HepG2 (cell line): ENCODE data around the gene PEX14. TPM values are rescaled to one million over a fixed set of nuclear protein-coding genes. Genes with fewer than 3 reads are reported as not detected.

Experiments
- ATAC-seq: fragments of 200-7000 bp; cut with Tn5 transposase; 3 replicates; pipeline ENCODE4 v1.9.1; 2020; ENCODE audit warnings: mild to moderate bottlenecking, moderate library complexity
- BruUV-seq: library from RNA; stranded (reverse); fragments of 400-500 nt; replicated peaks from 2 replicates; lab custom pipeline; 2021; lab: Mats Ljungman, UMichigan
- CTCF ChIA-PET: fragments of 300-600 bp; formaldehyde crosslinking; extraction: SDS; loops from one replicate; lab custom pipeline; 2021; ENCODE audit warnings: low total read pairs, inconsistent platforms, low intra/inter-chr PET ratio; lab: Yijun Ruan, JAX
- POLR2A ChIA-PET: fragments of 350-600 bp; sonication (Branson Sonifier 250); formaldehyde crosslinking; loops from one replicate; lab custom pipeline; 2020; ENCODE audit warnings: antibody characterized with exemption, inconsistent platforms; lab: Yijun Ruan, JAX
- DNase-seq: peaks from one replicate; pipeline ENCODE4 v3.0.0-alpha.2; 2015; ENCODE audit warnings: low spot score
- FAIRE-seq: peaks from 3 replicates; lab custom pipeline; 2011; peaks lifted over from hg19 to GRCh38; lab: Jason Lieb, UNC
- H2AFZ ChIP-seq: one replicate; pipeline ENCODE4 v1.6.1; 2011; ENCODE audit warnings: low read length, inconsistent platforms
- H3K27ac ChIP-seq: fragments of 300-600 bp; 3 replicates; pipeline ENCODE4 v1.8.0; 2011; ENCODE audit warnings: mixed run types, mild to moderate bottlenecking, mixed read lengths, low read length, inconsistent platforms; ENCODE audit not compliant: insufficient read depth; ENCODE audit errors: extremely low read length
- H3K27me3 ChIP-seq, 2 experiments: fragments of 200-600 bp in 1 of 2; 2 replicates in 1 of 2; 3 replicates in 1 of 2; pipeline versions ENCODE4 v1.6.0 to v1.8.0; 2011; ENCODE audit warnings: low read length in 2 of 2, mild to moderate bottlenecking in 2 of 2, moderate library complexity in 2 of 2, inconsistent platforms in 1 of 2; ENCODE audit not compliant: insufficient read depth in 2 of 2, control insufficient read depth in 1 of 2
- H3K36me3 ChIP-seq, 2 experiments: fragments of 200-600 bp in 1 of 2; replicated peaks in 1 of 2; 2 replicates in 1 of 2; 3 replicates in 1 of 2; pipeline versions ENCODE4 v1.5.1 to v1.8.0; 2011; ENCODE audit warnings: low read length in 2 of 2, inconsistent platforms in 1 of 2; ENCODE audit not compliant: insufficient read depth in 2 of 2, control insufficient read depth in 1 of 2
- H3K4me1 ChIP-seq: 2 replicates; pipeline ENCODE4 v1.5.1; 2012; ENCODE audit warnings: low read length, inconsistent platforms; ENCODE audit not compliant: insufficient read depth
- H3K4me2 ChIP-seq: 2 replicates; pipeline ENCODE4 v1.6.0; 2011; ENCODE audit warnings: low read depth, low read length, inconsistent platforms
- H3K4me3 ChIP-seq, 3 experiments: fragments of 200-600 bp in 1 of 3; sonication (generic), shearing (Covaris generic) in 1 of 3; replicated peaks in 1 of 3; 2 replicates each; pipeline ENCODE4 v1.5.1; 2011 to 2016; ENCODE audit warnings: low read length in 3 of 3, inconsistent platforms in 2 of 3, low read depth in 2 of 3, mild to moderate bottlenecking in 2 of 3, control low read depth in 1 of 3, mixed read lengths in 1 of 3; ENCODE audit not compliant: insufficient read depth in 1 of 3
- H3K79me2 ChIP-seq: one replicate; pipeline ENCODE4 v1.6.1; 2011; ENCODE audit warnings: low read length, inconsistent platforms; ENCODE audit not compliant: insufficient read depth
- H3K9ac ChIP-seq: 2 replicates; pipeline ENCODE4 v1.6.0; 2011; ENCODE audit warnings: mild to moderate bottlenecking, low read depth, low read length, inconsistent platforms; ENCODE audit not compliant: insufficient read depth
- H3K9me3 ChIP-seq: 2 replicates; pipeline ENCODE4 v1.5.1; 2012; ENCODE audit warnings: mild to moderate bottlenecking, low read length
- H4K20me1 ChIP-seq: 2 replicates; pipeline ENCODE4 v1.6.0; 2011; ENCODE audit warnings: inconsistent platforms, mild to moderate bottlenecking, low read length, moderate library complexity; ENCODE audit not compliant: insufficient read depth
- DNMT3B ChIP-seq: conservative IDR thresholded peaks from 2 replicates; pipeline ENCODE4 v1.6.1; 2016; ENCODE audit warnings: missing biosample characterization, control low read depth
- HNF4A ChIP-seq: sonication (generic); formaldehyde crosslinking; IDR thresholded peaks from 2 replicates; pipeline ENCODE4 v1.4.0; 2020; ENCODE audit warnings: missing genetic modification reagents
- KDM1A ChIP-seq: IDR thresholded peaks from 2 replicates; pipeline ENCODE4 v1.6.1; 2016; ENCODE audit warnings: missing compliant biosample characterization
- SPEN ChIP-seq: sonication (generic); formaldehyde crosslinking; IDR thresholded peaks from 2 replicates; pipeline ENCODE4 v1.5.1; 2020; ENCODE audit warnings: low read depth, mild to moderate bottlenecking, missing genetic modification reagents
- ZBTB33 ChIP-seq: sonication (generic); formaldehyde crosslinking; IDR thresholded peaks from 2 replicates; pipeline ENCODE4 v1.4.0; 2020; ENCODE audit warnings: missing genetic modification reagents
- ZNF557 ChIP-seq: sonication (generic); formaldehyde crosslinking; IDR thresholded peaks from 2 replicates; pipeline ENCODE4 v1.4.0; 2020; ENCODE audit warnings: missing genetic modification reagents
- WGBS: methylation state at CpG from one replicate; pipeline ENCODE4 v1.1.6; 2017; ENCODE audit warnings: low lambda C conversion rate; 5-methylcytosine and 5-hydroxymethylcytosine counted together
- in situ Hi-C: cut with HindIII; loops from 2 replicates; pipeline ENCODE4 v1.10.0; 2017; ENCODE audit warnings: low pct_unique_long_range_greater_than_20kb; ENCODE audit not compliant: extremely low pct_ligation_motif_present
- intact Hi-C: fragments of 100-400 bp; cut with micrococcal nuclease; formaldehyde crosslinking; loops from one replicate; pipeline ENCODE4 v1.10.0; 2022; ENCODE audit not compliant: unreplicated experiment
- polyA plus RNA-seq, 8 experiments: library from polyadenylated mRNA; depleted of rRNA in 3 of 8; stranded (reverse) in 7 of 8; unstranded in 1 of 8; fragments of >200 nt; fragmentation: Illumina TruSeq in 4 of 8; extraction: Trizol in 4 of 8; gene quantifications; 2 replicates each; pipeline versions ENCODE4 v1.2.1 to v1.2.3, GENCODE V29; 2011 to 2016; ENCODE audit warnings: low read depth in 4 of 8, missing spikeins in 1 of 8, mixed read lengths in 1 of 8; ENCODE audit not compliant: insufficient read depth in 1 of 8
- total RNA-seq, 5 experiments: library from RNA; depleted of rRNA; stranded (reverse); fragments of >200 nt; fragmentation: Illumina TruSeq; extraction: Trizol; gene quantifications; 2 replicates each; pipeline ENCODE4 v1.2.3, GENCODE V29; 2016; ENCODE audit warnings: low read depth in 1 of 5

Gene PEX14
- total and polyA plus RNA-seq, 2 of the 13 experiments (the other 11 are each of a cell fraction or from before 2014, with no cell fraction given), result 6.5 to 9.9 TPM

GRCh38 chr1:10671090-10671489 lies 196.3 kb downstream of the PEX14 start:
- no peaks in the 10 kb centered on the region for H3K27me3 ChIP-seq
- FAIRE-seq, result no peak
- ATAC-seq, result no peak
- BruUV-seq, result no TSS peak
- H2AFZ ChIP-seq, result no peak overlapping the region
- 86% methylated on average over 16 of the region's 18 CpGs for WGBS
- no peak for TF ChIP-seq KDM1A
- TF ChIP-seq ZBTB33 (CRISPR knock-in tag), result peak; percentile 41; the same call in 1 of the 2 replicates
- H3K4me2 ChIP-seq, result no peak overlapping the region
- intact Hi-C loops, result no loop called here
- ChIA-PET CTCF (no interaction called here), POLR2A (no interaction called here)
- H3K79me2 ChIP-seq, result no peaks in the 10 kb centered on the region
- DNase-seq, result no peak
- no peak overlapping the region for H3K4me3 ChIP-seq
- peaks cover 25% of the 10 kb centered on the region for H3K4me1 ChIP-seq
- no peak overlapping the region for H3K27ac ChIP-seq
- H4K20me1 ChIP-seq, result no peaks in the 10 kb centered on the region
- no peaks in the 10 kb centered on the region for H3K36me3 ChIP-seq
- no peak overlapping the region for H3K9ac ChIP-seq
- in situ Hi-C loops, result no loop called here
- no peaks in the 10 kb centered on the region for H3K9me3 ChIP-seq

- FAIRE-seq (no peak), DNase-seq (no peak), ATAC-seq (no peak)
- Histone ChIP-seq H3K9ac (no peak overlapping the region), H3K27ac (no peak overlapping the region), H3K36me3 (no peaks in the 10 kb centered on the region), H2AFZ (no peak overlapping the region), H3K79me2 (no peaks in the 10 kb centered on the region), H4K20me1 (no peaks in the 10 kb centered on the region), H3K4me3 (no peak overlapping the region), H3K9me3 (no peaks in the 10 kb centered on the region), H3K27me3 (no peaks in the 10 kb centered on the region), H3K4me1 (peaks cover 32% of the 10 kb centered on the region), H3K4me2 (no peak overlapping the region)
- ChIA-PET POLR2A (no interaction called here), CTCF (no interaction called here)
- intact Hi-C loops, result no loop called here
- in situ Hi-C loops, result no loop called here
- WGBS, result 69% methylated on average over 25 of the region's 27 CpGs
- no TSS peak for BruUV-seq
- TF ChIP-seq ZNF557 (CRISPR knock-in tag) (no peak), SPEN (no peak), DNMT3B (CRISPR knock-in tag) (no peak), HNF4A (CRISPR knock-in tag) (no peak)
Measured at GRCh38 chr1:10671622-10672342, 197.0 kb downstream of the PEX14 start.
